IMR-90 (cell line): Measurements from ENCODE around the gene CYFIP1. TPM values are rescaled to one million over a fixed set of nuclear protein-coding genes. Genes with fewer than 3 reads are reported as not detected.

ENCODE experiments used
- ATAC-seq: fragments of 200-7000 bp; cut with Tn5 transposase; 2 replicates; pipeline ENCODE4 v1.9.1; 2020; ENCODE audit warnings: low read depth, mild to moderate bottlenecking, moderate library complexity
- BruUV-seq: library from RNA; stranded (reverse); fragments of 400-500 nt; replicated peaks from 2 replicates; lab custom pipeline; 2021; lab: Mats Ljungman, UMichigan
- CTCF ChIA-PET: fragments of 300-600 bp; formaldehyde crosslinking; extraction: SDS; loops from one replicate; lab custom pipeline; 2021; ENCODE audit warnings: antibody characterized with exemption; lab: Yijun Ruan, JAX
- POLR2A ChIA-PET: fragments of 300-600 bp; sonication (Branson Sonifier 250); formaldehyde crosslinking; loops from one replicate; lab custom pipeline; 2022; ENCODE audit warnings: antibody characterized with exemption; ENCODE audit not compliant: unreplicated experiment; lab: Charles Lee
- DNase-seq: peaks from one replicate; pipeline ENCODE4 v3.0.0; 2013
- H2AFZ ChIP-seq: replicated peaks from 2 replicates; pipeline ENCODE3; 2013; ENCODE audit warnings: low read length, mild to moderate bottlenecking; ENCODE audit not compliant: poor library complexity
- H2AK5ac ChIP-seq: 2 replicates; pipeline ENCODE4 v1.6.1; 2013; ENCODE audit warnings: low read depth, low read length, inconsistent platforms
- H2AK9ac ChIP-seq: replicated peaks from 2 replicates; pipeline ENCODE3; 2013; ENCODE audit warnings: mild to moderate bottlenecking, low read depth, low read length, moderate library complexity; ENCODE audit not compliant: poor library complexity
- H2BK120ac ChIP-seq: 2 replicates; pipeline ENCODE4 v1.6.1; 2013; ENCODE audit warnings: low read depth, low read length, inconsistent platforms
- H2BK15ac ChIP-seq: 3 replicates; pipeline ENCODE4 v1.6.1; 2013; ENCODE audit warnings: low read depth, low read length, inconsistent platforms
- H2BK20ac ChIP-seq: 2 replicates; pipeline ENCODE4 v1.6.1; 2013; ENCODE audit warnings: low read depth, mild to moderate bottlenecking, inconsistent platforms, low read length, moderate library complexity
- H2BK5ac ChIP-seq: 2 replicates; pipeline ENCODE4 v1.6.1; 2013; ENCODE audit warnings: mild to moderate bottlenecking, low read depth, low read length, inconsistent platforms; ENCODE audit not compliant: poor library complexity, severe bottlenecking
- H3K14ac ChIP-seq: replicated peaks from 2 replicates; pipeline ENCODE4 v1.6.1; 2013; ENCODE audit warnings: low read depth, low read length, inconsistent platforms
- H3K18ac ChIP-seq: 2 replicates; pipeline ENCODE4 v1.6.1; 2013; ENCODE audit warnings: low read depth, low read length, control low read depth
- H3K23ac ChIP-seq: 2 replicates; pipeline ENCODE4 v1.6.1; 2013; ENCODE audit warnings: low read depth, low read length, inconsistent platforms
- H3K27ac ChIP-seq: 2 replicates; pipeline ENCODE4 v1.5.1; 2013; ENCODE audit warnings: mild to moderate bottlenecking, control low read depth, low read length; ENCODE audit not compliant: insufficient read depth
- H3K27me3 ChIP-seq: 2 replicates; pipeline ENCODE4 v1.6.1; 2013; ENCODE audit warnings: low read length; ENCODE audit not compliant: control insufficient read depth, insufficient read depth
- H3K36me3 ChIP-seq: 2 replicates; pipeline ENCODE4 v1.6.1; 2013; ENCODE audit warnings: low read length, mixed read lengths; ENCODE audit not compliant: control insufficient read depth, insufficient read depth
- H3K4ac ChIP-seq: 2 replicates; pipeline ENCODE4 v1.6.1; 2013; ENCODE audit warnings: low read depth, low read length, inconsistent platforms
- H3K4me1 ChIP-seq: 2 replicates; pipeline ENCODE4 v1.6.1; 2013; ENCODE audit warnings: low read length, mixed read lengths; ENCODE audit not compliant: control insufficient read depth, insufficient read depth
- H3K4me2 ChIP-seq: 2 replicates; pipeline ENCODE4 v1.6.1; 2013; ENCODE audit warnings: low read depth, mild to moderate bottlenecking, control low read depth, low read length, moderate library complexity
- H3K4me3 ChIP-seq: 2 replicates; pipeline ENCODE4 v1.5.1; 2013; ENCODE audit warnings: low read depth, mild to moderate bottlenecking, control low read depth, low read length, moderate library complexity; ENCODE audit not compliant: insufficient read depth
- H3K56ac ChIP-seq: 2 replicates; pipeline ENCODE4 v1.6.1; 2013; ENCODE audit warnings: low read length, inconsistent platforms; ENCODE audit not compliant: insufficient read depth; ENCODE audit errors: extremely low read depth
- H3K79me1 ChIP-seq, 2 experiments: 2 replicates each; pipeline ENCODE4 v1.6.1; 2013; ENCODE audit warnings: low read length in 2 of 2, inconsistent platforms in 1 of 2, low read depth in 1 of 2
- H3K9ac ChIP-seq: 2 replicates; pipeline ENCODE4 v1.6.1; 2013; ENCODE audit warnings: low read depth, low read length, control low read depth
- H3K9me1 ChIP-seq: 2 replicates; pipeline ENCODE4 v1.6.1; 2013; ENCODE audit warnings: low read length, inconsistent platforms; ENCODE audit not compliant: insufficient read depth
- H3K9me3 ChIP-seq: 2 replicates; pipeline ENCODE4 v1.6.1; 2013; ENCODE audit warnings: low read length; ENCODE audit not compliant: control insufficient read depth, insufficient read depth
- H4K20me1 ChIP-seq: 2 replicates; pipeline ENCODE4 v1.6.1; 2013; ENCODE audit warnings: low read length, inconsistent platforms; ENCODE audit not compliant: insufficient read depth
- H4K5ac ChIP-seq: 2 replicates; pipeline ENCODE4 v1.6.1; 2013; ENCODE audit warnings: mild to moderate bottlenecking, low read depth, low read length, control low read depth
- H4K8ac ChIP-seq, 2 experiments: 2 replicates each; pipeline ENCODE4 v1.6.1; 2013; ENCODE audit warnings: low read depth in 2 of 2, low read length in 2 of 2, control low read depth in 1 of 2, inconsistent platforms in 1 of 2
- H4K91ac ChIP-seq: 2 replicates; pipeline ENCODE4 v1.6.1; 2013; ENCODE audit warnings: low read depth, low read length, inconsistent platforms; ENCODE audit not compliant: insufficient read depth
- BHLHE40 ChIP-seq: fragments of 150-350 bp; IDR thresholded peaks from 2 replicates; pipeline ENCODE4 v1.6.1; 2016; ENCODE audit warnings: mild to moderate bottlenecking, low read depth, low read length
- CEBPB ChIP-seq: IDR thresholded peaks from 2 replicates; pipeline ENCODE4 v1.6.1; 2012; ENCODE audit warnings: low read depth, low read length, improper control_type of control experiment
- FOS ChIP-seq: fragments of 150-350 bp; IDR thresholded peaks from 2 replicates; pipeline ENCODE4 v1.6.1; 2016; ENCODE audit warnings: low read depth, low read length
- MAFK ChIP-seq: IDR thresholded peaks from 2 replicates; pipeline ENCODE4 v1.6.1; 2012; ENCODE audit warnings: low read depth, low read length, improper control_type of control experiment
- NFE2L2 ChIP-seq: fragments of 150-350 bp; IDR thresholded peaks from 2 replicates; pipeline ENCODE4 v1.6.1; 2016; ENCODE audit warnings: low read depth, mild to moderate bottlenecking, low read length
- POLR2A ChIP-seq: IDR thresholded peaks from 2 replicates; pipeline ENCODE4 v1.6.1; 2012; ENCODE audit warnings: mild to moderate bottlenecking, low read depth, low read length
- RFX5 ChIP-seq: IDR thresholded peaks from 2 replicates; pipeline ENCODE4 v1.8.0; 2012; ENCODE audit warnings: low read depth, mild to moderate bottlenecking, low read length, moderate library complexity
- USF2 ChIP-seq: fragments of 150-350 bp; IDR thresholded peaks from 2 replicates; pipeline ENCODE4 v1.6.1; 2017; ENCODE audit warnings: mild to moderate bottlenecking, antibody characterized with exemption, low read length, low read depth
- WGBS, 2 experiments: methylation state at CpG; one replicate each; pipeline versions ENCODE4 v1.1.5 to v1.1.7; 2013; ENCODE audit warnings: missing lambda C conversion rate in 2 of 2; ENCODE audit not compliant: insufficient read length in 1 of 2; ENCODE audit errors: extremely low coverage in 2 of 2; 5-methylcytosine and 5-hydroxymethylcytosine counted together
- dilution Hi-C: fragments of 300-500 bp; cut with HindIII; formaldehyde crosslinking; loops from one replicate; pipeline ENCODE4 v1.14.3; 2018; ENCODE audit warnings: low sequenced_read_pairs; ENCODE audit not compliant: unreplicated experiment
- in situ Hi-C: fragments of 300-500 bp; cut with MboI; formaldehyde crosslinking; loops from 3 replicates; pipeline ENCODE4 v1.14.3; 2019; ENCODE audit warnings: low sequenced_read_pairs, inconsistent platforms, mixed read lengths
- intact Hi-C: fragments of 100-400 bp; cut with micrococcal nuclease; formaldehyde crosslinking; loops from 2 replicates; pipeline ENCODE4 v1.10.0; 2022
- polyA plus RNA-seq, 3 experiments: library from polyadenylated mRNA; depleted of rRNA; stranded (reverse); fragments of >200 nt; gene quantifications; 2 replicates each; pipeline ENCODE4 v1.2.3, GENCODE V29; 2012; ENCODE audit warnings: low replicate concordance in 1 of 3
- total RNA-seq: library from RNA; depleted of rRNA; stranded (reverse); fragments of >200 nt; gene quantifications from 2 replicates; pipeline ENCODE4 v1.2.3, GENCODE V29; 2012
- TF ChIP-seq, protein P1 (sequence below): fragments of 150-350 bp; IDR thresholded peaks from 2 replicates; pipeline ENCODE4 v1.6.1; 2016; ENCODE audit warnings: low read depth, mild to moderate bottlenecking, low read length, moderate library complexity, borderline replicate concordance
- TF ChIP-seq, protein P2 (sequence below): conservative IDR thresholded peaks from 2 replicates; pipeline ENCODE4 v1.5.1; 2012; ENCODE audit warnings: mild to moderate bottlenecking, low read depth, low read length, improper control_type of control experiment

The CYFIP1 gene
- total and polyA plus RNA-seq, 2 of the 4 experiments (the other 2 are of a cell fraction), result 58.4 to 163 TPM

GRCh38 chr15:22942877-22943276, 37.3 kb downstream of the CYFIP1 start:
- peaks cover 13 to 50% of the 10 kb centered on the region in 2 experiments; a peak in 3 of 4 replicates for H3K79me1 ChIP-seq
- H2AFZ ChIP-seq, result no peak overlapping the region
- no peak for DNase-seq
- intact Hi-C loops, result no loop called here
- H2BK120ac ChIP-seq, result no peak overlapping the region
- ChIA-PET POLR2A (no interaction called here), CTCF (no interaction called here)
- H2BK5ac ChIP-seq, result no peak overlapping the region
- no peak overlapping the region for H3K4ac ChIP-seq
- H2BK20ac ChIP-seq, result no peak overlapping the region
- H3K56ac ChIP-seq, result no peak overlapping the region
- peaks cover 54% of the 10 kb centered on the region for H3K36me3 ChIP-seq
- WGBS, 2 experiments, result 100% methylated on average over 6 of the region's 15 CpGs; no CpG with 5 or more reads in 1 of the 2 experiments
- no peaks in the 10 kb centered on the region for H3K9me3 ChIP-seq
- peaks cover 23% of the 10 kb centered on the region for H4K20me1 ChIP-seq
- H3K4me2 ChIP-seq, result no peak overlapping the region
- TF ChIP-seq, protein P1, sequence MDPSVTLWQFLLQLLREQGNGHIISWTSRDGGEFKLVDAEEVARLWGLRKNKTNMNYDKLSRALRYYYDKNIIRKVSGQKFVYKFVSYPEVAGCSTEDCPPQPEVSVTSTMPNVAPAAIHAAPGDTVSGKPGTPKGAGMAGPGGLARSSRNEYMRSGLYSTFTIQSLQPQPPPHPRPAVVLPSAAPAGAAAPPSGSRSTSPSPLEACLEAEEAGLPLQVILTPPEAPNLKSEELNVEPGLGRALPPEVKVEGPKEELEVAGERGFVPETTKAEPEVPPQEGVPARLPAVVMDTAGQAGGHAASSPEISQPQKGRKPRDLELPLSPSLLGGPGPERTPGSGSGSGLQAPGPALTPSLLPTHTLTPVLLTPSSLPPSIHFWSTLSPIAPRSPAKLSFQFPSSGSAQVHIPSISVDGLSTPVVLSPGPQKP, result no peak
- TF ChIP-seq POLR2A, result no peak
- TF ChIP-seq NFE2L2, result no peak
- TF ChIP-seq USF2, result no peak
- TF ChIP-seq CEBPB, result no peak
- TF ChIP-seq, protein P2, sequence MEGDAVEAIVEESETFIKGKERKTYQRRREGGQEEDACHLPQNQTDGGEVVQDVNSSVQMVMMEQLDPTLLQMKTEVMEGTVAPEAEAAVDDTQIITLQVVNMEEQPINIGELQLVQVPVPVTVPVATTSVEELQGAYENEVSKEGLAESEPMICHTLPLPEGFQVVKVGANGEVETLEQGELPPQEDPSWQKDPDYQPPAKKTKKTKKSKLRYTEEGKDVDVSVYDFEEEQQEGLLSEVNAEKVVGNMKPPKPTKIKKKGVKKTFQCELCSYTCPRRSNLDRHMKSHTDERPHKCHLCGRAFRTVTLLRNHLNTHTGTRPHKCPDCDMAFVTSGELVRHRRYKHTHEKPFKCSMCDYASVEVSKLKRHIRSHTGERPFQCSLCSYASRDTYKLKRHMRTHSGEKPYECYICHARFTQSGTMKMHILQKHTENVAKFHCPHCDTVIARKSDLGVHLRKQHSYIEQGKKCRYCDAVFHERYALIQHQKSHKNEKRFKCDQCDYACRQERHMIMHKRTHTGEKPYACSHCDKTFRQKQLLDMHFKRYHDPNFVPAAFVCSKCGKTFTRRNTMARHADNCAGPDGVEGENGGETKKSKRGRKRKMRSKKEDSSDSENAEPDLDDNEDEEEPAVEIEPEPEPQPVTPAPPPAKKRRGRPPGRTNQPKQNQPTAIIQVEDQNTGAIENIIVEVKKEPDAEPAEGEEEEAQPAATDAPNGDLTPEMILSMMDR, result no peak
- no peak for TF ChIP-seq FOS
- TF ChIP-seq RFX5, result no peak
- TF ChIP-seq MAFK, result no peak
- no peak for TF ChIP-seq BHLHE40
- in situ Hi-C loops, result no loop called here
- H3K27ac ChIP-seq, result no peak overlapping the region
- no peak overlapping the region for H3K14ac ChIP-seq
- H4K8ac ChIP-seq, result no peak overlapping the region
- H4K91ac ChIP-seq, result no peak overlapping the region
- dilution Hi-C loops, result no loop called here
- no peak for ATAC-seq
- H2BK15ac ChIP-seq, result no peak overlapping the region
- H3K9ac ChIP-seq, result no peak overlapping the region
- no peaks in the 10 kb centered on the region for H3K27me3 ChIP-seq
- no peak overlapping the region for H4K5ac ChIP-seq
- H3K4me3 ChIP-seq, result no peak overlapping the region
- no TSS peak for BruUV-seq
- H3K23ac ChIP-seq, result no peak overlapping the region
- no peak overlapping the region for H3K18ac ChIP-seq
- H3K9me1 ChIP-seq, result peaks cover 7% of the 10 kb centered on the region; the same call in 1 of the 2 replicates
- no peak overlapping the region for H2AK9ac ChIP-seq
- H2AK5ac ChIP-seq, result no peak overlapping the region
- no peaks in the 10 kb centered on the region for H3K4me1 ChIP-seq
